Endothelial cell of coronary artery (primary cell): ENCODE measurements around the gene HYCC1. TPM values are rescaled to one million over a fixed set of nuclear protein-coding genes. Genes with fewer than 3 reads are reported as not detected.

Experiments used
- total RNA-seq: library from RNA; depleted of rRNA; stranded (reverse); fragments of >200 nt; gene quantifications from 2 replicates; pipeline ENCODE4 v1.2.3, GENCODE V29; 2014

HYCC1 gene
- total RNA-seq: 45.7 and 77.7 TPM in 2 replicates

DNA sequence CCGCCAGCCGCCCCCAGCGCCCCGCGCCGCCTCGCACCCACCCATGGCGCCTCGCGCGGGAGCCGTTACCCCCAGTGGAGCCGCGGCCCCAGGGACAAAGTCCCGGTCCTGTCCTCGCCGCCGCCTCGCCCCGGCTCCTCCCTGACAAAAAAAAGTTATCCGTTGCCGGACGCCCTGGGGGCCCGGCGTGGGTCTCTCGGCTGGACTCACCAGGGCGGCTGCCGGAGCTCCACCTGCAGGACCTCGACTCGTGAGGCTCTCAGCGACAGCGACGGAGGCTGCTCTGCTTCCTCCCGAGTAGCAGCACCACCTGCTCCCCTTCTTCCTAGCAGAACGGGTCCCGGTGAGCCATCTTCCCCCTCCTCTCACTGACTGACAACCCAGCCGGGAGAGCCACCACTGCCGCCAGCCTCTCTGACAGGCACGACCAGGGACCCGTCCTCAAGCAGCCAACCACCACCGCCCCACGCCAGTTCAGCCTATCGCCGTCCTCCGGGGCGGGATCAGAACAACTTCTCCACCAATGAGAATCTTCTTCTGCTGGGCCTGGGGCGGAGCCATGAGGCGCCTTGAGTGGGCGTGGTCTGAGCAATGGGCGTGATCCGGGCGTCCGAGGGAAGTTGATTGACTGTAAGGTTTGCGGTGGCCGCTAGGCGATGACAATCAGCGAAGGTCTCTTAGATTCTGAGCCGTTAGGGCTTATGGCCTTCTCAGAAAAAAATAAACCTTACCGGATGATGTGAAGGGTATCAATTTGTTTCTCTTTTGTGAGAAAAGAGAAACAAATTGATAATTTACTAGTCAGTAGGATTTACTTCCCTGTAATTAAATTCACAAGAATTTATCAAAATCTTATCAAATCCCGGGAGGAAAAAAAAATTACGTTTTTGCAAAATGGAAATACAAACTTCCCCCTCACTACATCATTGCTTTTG lies at the start of gene HYCC1:
Gene HYCC1 (minus strand): TSS at position 416 of the 935 bp plus-strand sequence. CDS start 23,019 bp downstream, outside the sequence.

Other genes starting within 250 kb of the HYCC1 start
- 203 and 226 TPM in 2 replicates for gene TOMM7, start 191.3 kb downstream of the HYCC1 start, total RNA-seq
- 24.8 and 27.9 TPM in 2 replicates for gene KLHL7, start 91.7 kb upstream of the HYCC1 start, total RNA-seq
- 27.1 and 41.1 TPM in 2 replicates for gene NUP42, start 167.9 kb upstream of the HYCC1 start, total RNA-seq
- 0.27 and 0.47 TPM in 2 replicates for gene GPNMB, start 232.6 kb upstream of the HYCC1 start, total RNA-seq